ENCODE measurements around the gene FST. TPM values are rescaled to one million over a fixed set of nuclear protein-coding genes. Genes with fewer than 3 reads are reported as not detected.

Gene FST
- total RNA-seq = 0.98 and 2.5 TPM in 2 replicates

GRCh38 chr5:53480416-53481158 is at the start of gene FST:
Gene FST (plus strand): TSS chr5:53480629. CDS start chr5:53480792, 163 bp downstream.

Other genes starting within 250 kb of the FST start
- gene NDUFS4, start 80.0 kb downstream of the FST start, total RNA-seq = 63.9 and 71.0 TPM in 2 replicates